ENCODE data around the gene SLC4A5.

DNA sequence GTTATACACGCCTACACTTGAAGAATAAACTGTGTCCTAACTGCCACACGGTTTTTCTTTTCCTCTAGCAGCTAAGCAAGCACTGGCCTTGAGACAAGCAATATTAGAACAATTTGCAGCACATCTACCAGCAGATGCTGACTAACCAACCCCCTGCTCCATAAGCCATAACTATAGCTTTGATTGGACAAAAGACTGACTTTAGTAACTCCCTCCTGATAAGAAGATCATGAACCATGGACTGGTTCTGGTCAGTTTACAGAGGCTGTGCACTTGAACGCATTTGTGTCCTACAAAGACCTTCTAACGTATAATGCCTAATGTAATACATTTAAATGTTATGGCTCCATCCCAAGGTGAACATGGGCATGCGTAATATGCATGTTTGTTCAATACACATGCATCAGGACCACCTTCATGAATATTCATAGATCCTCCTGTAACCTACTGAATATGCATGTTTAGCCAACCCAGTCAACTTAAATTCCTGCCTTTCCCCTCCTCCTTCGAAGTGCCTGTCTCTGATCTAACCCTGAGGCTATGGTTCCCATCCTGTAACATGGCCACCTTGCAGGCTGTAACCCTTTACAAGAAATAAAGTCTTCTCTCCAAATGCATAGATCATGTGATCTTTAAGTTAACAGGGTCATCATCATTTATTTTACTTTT, 26.5 kb downstream of the SLC4A5 start:
- TF ChIP-seq, protein P1, sequence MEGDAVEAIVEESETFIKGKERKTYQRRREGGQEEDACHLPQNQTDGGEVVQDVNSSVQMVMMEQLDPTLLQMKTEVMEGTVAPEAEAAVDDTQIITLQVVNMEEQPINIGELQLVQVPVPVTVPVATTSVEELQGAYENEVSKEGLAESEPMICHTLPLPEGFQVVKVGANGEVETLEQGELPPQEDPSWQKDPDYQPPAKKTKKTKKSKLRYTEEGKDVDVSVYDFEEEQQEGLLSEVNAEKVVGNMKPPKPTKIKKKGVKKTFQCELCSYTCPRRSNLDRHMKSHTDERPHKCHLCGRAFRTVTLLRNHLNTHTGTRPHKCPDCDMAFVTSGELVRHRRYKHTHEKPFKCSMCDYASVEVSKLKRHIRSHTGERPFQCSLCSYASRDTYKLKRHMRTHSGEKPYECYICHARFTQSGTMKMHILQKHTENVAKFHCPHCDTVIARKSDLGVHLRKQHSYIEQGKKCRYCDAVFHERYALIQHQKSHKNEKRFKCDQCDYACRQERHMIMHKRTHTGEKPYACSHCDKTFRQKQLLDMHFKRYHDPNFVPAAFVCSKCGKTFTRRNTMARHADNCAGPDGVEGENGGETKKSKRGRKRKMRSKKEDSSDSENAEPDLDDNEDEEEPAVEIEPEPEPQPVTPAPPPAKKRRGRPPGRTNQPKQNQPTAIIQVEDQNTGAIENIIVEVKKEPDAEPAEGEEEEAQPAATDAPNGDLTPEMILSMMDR (IDR thresholded peaks at IDR 0.05), result no peak
- no peak for TF ChIP-seq POLR2A (IDR thresholded peaks at IDR 0.05)
